ENCODE data around the gene ESRRB.
"Not testable (repeated sequence)": the region's sequence is repeated elsewhere in the genome, so short reads cannot be mapped to it uniquely, and the experiment has no call there.

ESRRB gene

GRCh38 chr14:76500011-76500410 lies 124.1 kb downstream of the ESRRB start:
- DNase-seq = no peak

GRCh38 chr14:76500480-76500879 lies 124.5 kb downstream of the ESRRB start:
- DNase-seq = no peak

GRCh38 chr14:76501156-76501720 lies 125.3 kb downstream of the ESRRB start:
- no peak for DNase-seq

GRCh38 chr14:76502219-76502618 lies 126.3 kb downstream of the ESRRB start:
- no peak for DNase-seq

GRCh38 chr14:76502638-76503037 lies 126.7 kb downstream of the ESRRB start:
- DNase-seq = no peak

- no peak for DNase-seq
Observed at GRCh38 chr14:76509311-76509710, 133.4 kb downstream of the ESRRB start.

- DNase-seq = no peak
Observed at GRCh38 chr14:76510181-76510580, 134.2 kb downstream of the ESRRB start.

- peak; percentile 72 for DNase-seq
Observed at GRCh38 chr14:76514213-76514998, 138.5 kb downstream of the ESRRB start.

GRCh38 chr14:76516884-76517283 lies 140.9 kb downstream of the ESRRB start:
- peak; percentile 20 for DNase-seq

- no peak for DNase-seq
Observed at GRCh38 chr14:76518366-76518765, 142.4 kb downstream of the ESRRB start.

GRCh38 chr14:76525106-76525821 lies 149.3 kb downstream of the ESRRB start:
- no peak for DNase-seq

GRCh38 chr14:76531085-76531484 lies 155.1 kb downstream of the ESRRB start:
- DNase-seq = no peak

GRCh38 chr14:76531821-76532318 lies 155.9 kb downstream of the ESRRB start:
- DNase-seq = no peak

GRCh38 chr14:76536636-76537035 lies 160.7 kb downstream of the ESRRB start:
- not testable (repeated sequence) for DNase-seq

- no peak for DNase-seq
Observed at GRCh38 chr14:76537906-76538647, 162.1 kb downstream of the ESRRB start.

GRCh38 chr14:76538648-76539008 lies 162.7 kb downstream of the ESRRB start:
- no peak for DNase-seq

GRCh38 chr14:76539130-76539529 lies 163.2 kb downstream of the ESRRB start:
- no peak for DNase-seq

GRCh38 chr14:76541594-76542219 lies 165.8 kb downstream of the ESRRB start:
- peak; percentile 19 for DNase-seq

- peak; percentile 39 for DNase-seq
Observed at GRCh38 chr14:76546426-76547221, 170.7 kb downstream of the ESRRB start.

- no peak for DNase-seq
Observed at GRCh38 chr14:76547831-76548230, 171.9 kb downstream of the ESRRB start.

- DNase-seq = peak; percentile 25
Observed at GRCh38 chr14:76550534-76550933, 174.6 kb downstream of the ESRRB start.

- DNase-seq = no peak
Observed at GRCh38 chr14:76551116-76551515, 175.2 kb downstream of the ESRRB start.
